Mononuclear cell (primary cell): Measurements from ENCODE around the gene AFF3. TPM values are rescaled to one million over a fixed set of nuclear protein-coding genes. Genes with fewer than 3 reads are reported as not detected.
"Not testable (repeated sequence)": the region's sequence is repeated elsewhere in the genome, so short reads cannot be mapped to it uniquely, and the experiment has no call there.

Experiments used
- H3K27me3 ChIP-seq: 2 replicates; pipeline ENCODE4 v1.6.0; 2011; ENCODE audit warnings: low read length, control low read depth; ENCODE audit not compliant: insufficient read depth
- H3K4me1 ChIP-seq: 2 replicates; pipeline ENCODE4 v1.5.1; 2011; ENCODE audit warnings: mild to moderate bottlenecking, low read length, control low read depth; ENCODE audit not compliant: insufficient read depth
- H3K4me3 ChIP-seq: 2 replicates; pipeline ENCODE4 v1.5.1; 2011; ENCODE audit warnings: mild to moderate bottlenecking, low read length, moderate library complexity
- H3K9me3 ChIP-seq: 2 replicates; pipeline ENCODE4 v1.5.1; 2011; ENCODE audit warnings: low read depth, mild to moderate bottlenecking, control low read depth, low read length
- total RNA-seq: library from RNA; depleted of rRNA; stranded (reverse); fragments of >200 nt; gene quantifications from one replicate; pipeline ENCODE4 v1.2.3, GENCODE V29; 2012

The AFF3 gene
- total RNA-seq, 1 donor = 21.9 TPM

GRCh38 chr2:99520195-99520594 is 622.2 kb downstream of the AFF3 start:
- no peaks in the 10 kb centered on the region for H3K27me3 ChIP-seq
- no peak overlapping the region for H3K4me3 ChIP-seq
- H3K9me3 ChIP-seq = no peaks in the 10 kb centered on the region
- no peaks in the 10 kb centered on the region for H3K4me1 ChIP-seq

- no peaks in the 10 kb centered on the region for H3K9me3 ChIP-seq
- H3K4me3 ChIP-seq = no peak overlapping the region
- H3K27me3 ChIP-seq = no peaks in the 10 kb centered on the region
- peaks cover 9% of the 10 kb centered on the region for H3K4me1 ChIP-seq
These were observed 628.0 kb downstream of the AFF3 start for GRCh38 chr2:99514357-99514756.

- Histone ChIP-seq H3K4me1 (peaks cover 9% of the 10 kb centered on the region), H3K9me3 (no peaks in the 10 kb centered on the region), H3K27me3 (no peaks in the 10 kb centered on the region), H3K4me3 (no peak overlapping the region)
These were observed 630.2 kb downstream of the AFF3 start for GRCh38 chr2:99512181-99512591.

- H3K9me3 ChIP-seq = no peaks in the 10 kb centered on the region
- H3K4me3 ChIP-seq = no peak overlapping the region
- peaks cover 2% of the 10 kb centered on the region for H3K4me1 ChIP-seq
- H3K27me3 ChIP-seq = no peaks in the 10 kb centered on the region
These were observed 633.0 kb downstream of the AFF3 start for GRCh38 chr2:99509387-99509786.

- Histone ChIP-seq H3K27me3 (no peaks in the 10 kb centered on the region), H3K4me1 (no peaks in the 10 kb centered on the region), H3K9me3 (no peaks in the 10 kb centered on the region), H3K4me3 (no peak overlapping the region)
These were observed 634.2 kb downstream of the AFF3 start for GRCh38 chr2:99507937-99508818.

- H3K4me1 ChIP-seq = no peaks in the 10 kb centered on the region
- no peaks in the 10 kb centered on the region for H3K9me3 ChIP-seq
- peaks cover under 1% of the 10 kb centered on the region for H3K27me3 ChIP-seq
- no peak overlapping the region for H3K4me3 ChIP-seq
These were observed 637.4 kb downstream of the AFF3 start for GRCh38 chr2:99504844-99505584.

- H3K27me3 ChIP-seq, H3K9me3 ChIP-seq, H3K4me3 ChIP-seq, H3K4me1 ChIP-seq: not testable (repeated sequence)
These were observed 638.6 kb downstream of the AFF3 start for GRCh38 chr2:99503662-99504416.

GRCh38 chr2:99496021-99496420 is 646.4 kb downstream of the AFF3 start:
- Histone ChIP-seq H3K9me3 (no peaks in the 10 kb centered on the region), H3K4me3 (no peak overlapping the region), H3K4me1 (no peaks in the 10 kb centered on the region), H3K27me3 (peaks cover 4% of the 10 kb centered on the region)

Other genes starting within 250 kb of the AFF3 start
- 0.10 TPM for gene LONRF2, start 179.9 kb upstream of the AFF3 start, total RNA-seq